Endothelial cell of umbilical vein (primary cell): Measurements from ENCODE around the gene IL36B. TPM values are rescaled to one million over a fixed set of nuclear protein-coding genes. Genes with fewer than 3 reads are reported as not detected.
"Not testable (repeated sequence)": the region's sequence is repeated elsewhere in the genome, so short reads cannot be mapped to it uniquely, and the experiment has no call there.

Experiments used
- BruUV-seq: library from RNA; stranded (reverse); fragments of 400-500 nt; replicated peaks from 2 replicates; lab custom pipeline; 2021; lab: Mats Ljungman, UMichigan
- CTCF ChIA-PET: fragments of 300-600, 350-600 bp; sonication (Branson Sonifier 250); formaldehyde crosslinking; loops from one replicate; lab custom pipeline; 2021; ENCODE audit warnings: antibody characterized with exemption, inconsistent platforms; lab: Charles Lee
- POLR2A ChIA-PET: fragments of 300-600, 350-600 bp; sonication (Branson Sonifier 250); formaldehyde crosslinking; loops from one replicate; lab custom pipeline; 2021; ENCODE audit warnings: antibody characterized with exemption, inconsistent platforms; lab: Charles Lee
- DNase-seq: peaks from one replicate; pipeline ENCODE4 v3.0.0-alpha.2; 2011; ENCODE audit warnings: low read depth, low spot score
- FAIRE-seq: peaks from 2 replicates; lab custom pipeline; 2011; peaks lifted over from hg19 to GRCh38; lab: Jason Lieb, UNC
- H2AFZ ChIP-seq: 2 replicates; pipeline ENCODE4 v1.6.0; 2012; ENCODE audit warnings: low read depth, low read length, control low read depth, inconsistent platforms
- H3K27ac ChIP-seq: 2 replicates; pipeline ENCODE4 v1.5.1; 2011; ENCODE audit warnings: low read depth, mild to moderate bottlenecking, control low read depth, low read length, moderate library complexity; ENCODE audit not compliant: insufficient read depth
- H3K27me3 ChIP-seq, 2 experiments: 2 replicates each; pipeline versions ENCODE4 v1.6.0 to v1.6.1; 2011; ENCODE audit warnings: low read length in 2 of 2, mixed read lengths in 1 of 2; ENCODE audit not compliant: control insufficient read depth in 2 of 2, insufficient read depth in 2 of 2
- H3K36me3 ChIP-seq, 2 experiments: 2 replicates in 1 of 2; 3 replicates in 1 of 2; pipeline ENCODE4 v1.5.1; 2011; ENCODE audit warnings: low read length in 2 of 2, mild to moderate bottlenecking in 1 of 2, moderate library complexity in 1 of 2; ENCODE audit not compliant: control insufficient read depth in 2 of 2, insufficient read depth in 2 of 2; ENCODE audit errors: extremely low read depth in 1 of 2
- H3K4me1 ChIP-seq: 3 replicates; pipeline ENCODE4 v1.5.1; 2011; ENCODE audit warnings: mild to moderate bottlenecking, low read length; ENCODE audit not compliant: control insufficient read depth, insufficient read depth; ENCODE audit errors: extremely low read depth
- H3K4me2 ChIP-seq: 2 replicates; pipeline ENCODE4 v1.6.1; 2011; ENCODE audit warnings: low read length, control low read depth, mixed read lengths; ENCODE audit not compliant: insufficient read depth
- H3K4me3 ChIP-seq, 3 experiments: fragments of 200-600 bp in 1 of 3; sonication (generic), shearing (Covaris generic) in 1 of 3; replicated peaks in 1 of 3; 2 replicates each; pipeline ENCODE4 v1.5.1; 2011 to 2016; ENCODE audit warnings: control low read depth in 3 of 3, low read length in 3 of 3, mild to moderate bottlenecking in 2 of 3, inconsistent platforms in 1 of 3, low read depth in 1 of 3, moderate library complexity in 1 of 3; ENCODE audit not compliant: insufficient read depth in 1 of 3
- H3K79me2 ChIP-seq: 2 replicates; pipeline ENCODE4 v1.6.0; 2012; ENCODE audit warnings: low read length, inconsistent platforms; ENCODE audit not compliant: control insufficient read depth, insufficient read depth
- H3K9ac ChIP-seq: replicated peaks from 2 replicates; pipeline ENCODE3; 2011; ENCODE audit warnings: low read length, control low read depth; ENCODE audit not compliant: insufficient read depth; ENCODE audit errors: extremely low read depth
- H3K9me1 ChIP-seq: replicated peaks from 3 replicates; pipeline ENCODE4 v1.6.0; 2011; ENCODE audit warnings: mild to moderate bottlenecking, low read length; ENCODE audit not compliant: control insufficient read depth, insufficient read depth; ENCODE audit errors: extremely low read depth
- H3K9me3 ChIP-seq: replicated peaks from 2 replicates; pipeline ENCODE4 v1.5.1; 2012; ENCODE audit warnings: low read length, inconsistent platforms; ENCODE audit not compliant: control insufficient read depth, insufficient read depth
- H4K20me1 ChIP-seq: replicated peaks from 2 replicates; pipeline ENCODE3; 2011; ENCODE audit warnings: mild to moderate bottlenecking, low read length; ENCODE audit not compliant: control insufficient read depth, insufficient read depth; ENCODE audit errors: extremely low read depth
- EZH2 ChIP-seq: IDR thresholded peaks from 2 replicates; pipeline ENCODE4 v1.6.1; 2012; ENCODE audit warnings: borderline replicate concordance, low read depth, mild to moderate bottlenecking, moderate library complexity, low read length, inconsistent platforms; ENCODE audit not compliant: severe bottlenecking
- FOS ChIP-seq: IDR thresholded peaks from 2 replicates; pipeline ENCODE4 v1.6.1; 2011; ENCODE audit warnings: mild to moderate bottlenecking, low read length, moderate library complexity, borderline replicate concordance; ENCODE audit not compliant: insufficient read depth
- GATA2 ChIP-seq: IDR thresholded peaks from 2 replicates; pipeline ENCODE4 v1.7.0; 2011; ENCODE audit warnings: low read depth, mild to moderate bottlenecking, moderate library complexity, mixed read lengths, low read length; ENCODE audit not compliant: insufficient read length, insufficient read depth
- JUN ChIP-seq: IDR thresholded peaks from 2 replicates; pipeline ENCODE4 v1.6.1; 2011; ENCODE audit warnings: borderline replicate concordance, low read depth; ENCODE audit not compliant: insufficient read length, insufficient read depth
- MAX ChIP-seq: IDR thresholded peaks from 2 replicates; pipeline ENCODE4 v1.6.1; 2011; ENCODE audit not compliant: insufficient read depth, insufficient read length
- MYC ChIP-seq: IDR thresholded peaks from one replicate; pipeline ENCODE4 v1.6.1; 2011; ENCODE audit warnings: mild to moderate bottlenecking, low read depth, low read length
- POLR2A ChIP-seq: IDR thresholded peaks from 2 replicates; pipeline ENCODE4 v1.6.1; 2012; ENCODE audit warnings: low read depth, mild to moderate bottlenecking, control low read depth, low read length
- POLR2AphosphoS5 ChIP-seq: IDR thresholded peaks from 2 replicates; pipeline ENCODE4 v1.6.1; 2012; ENCODE audit warnings: low read depth, mild to moderate bottlenecking, control low read depth, low read length, moderate library complexity; ENCODE audit not compliant: insufficient read depth
- dilution Hi-C: fragments of 300-500 bp; cut with MboI; formaldehyde crosslinking; loops from one replicate; pipeline ENCODE4 v1.15.0; 2019; ENCODE audit warnings: low sequenced_read_pairs; ENCODE audit not compliant: extremely low pct_ligation_motif_present
- intact Hi-C: fragments of 100-400 bp; cut with micrococcal nuclease; formaldehyde crosslinking; loops from one replicate; pipeline ENCODE4 v1.10.0; 2022
- polyA plus RNA-seq, 4 experiments: library from polyadenylated mRNA; depleted of rRNA in 3 of 4; stranded (reverse) in 3 of 4; unstranded in 1 of 4; fragments of >200 nt; gene quantifications; 2 replicates each; pipeline versions ENCODE4 v1.2.1 to v1.2.3, GENCODE V29; 2011 to 2012; ENCODE audit warnings: missing spikeins in 1 of 4
- total RNA-seq: library from RNA; stranded (reverse); gene quantifications from 2 replicates; pipeline ENCODE4 v1.2.3, GENCODE V29; 2021
- TF ChIP-seq, protein P1 (sequence below), 2 donors: IDR thresholded peaks; 1 replicate in 1 of 2; 2 replicates in 1 of 2; pipeline ENCODE4 v1.5.1; 2011; ENCODE audit warnings: low read length in 2 of 2, mild to moderate bottlenecking in 2 of 2, moderate library complexity in 2 of 2, control low read depth in 1 of 2, inconsistent platforms in 1 of 2, low read depth in 1 of 2; ENCODE audit not compliant: insufficient read depth in 1 of 2; ENCODE audit errors: extremely low read depth in 1 of 2

IL36B gene
- total and polyA plus RNA-seq, 2 donors (not counting 3 experiments of a cell fraction or from before 2014, with no cell fraction given): not detected

DNA sequence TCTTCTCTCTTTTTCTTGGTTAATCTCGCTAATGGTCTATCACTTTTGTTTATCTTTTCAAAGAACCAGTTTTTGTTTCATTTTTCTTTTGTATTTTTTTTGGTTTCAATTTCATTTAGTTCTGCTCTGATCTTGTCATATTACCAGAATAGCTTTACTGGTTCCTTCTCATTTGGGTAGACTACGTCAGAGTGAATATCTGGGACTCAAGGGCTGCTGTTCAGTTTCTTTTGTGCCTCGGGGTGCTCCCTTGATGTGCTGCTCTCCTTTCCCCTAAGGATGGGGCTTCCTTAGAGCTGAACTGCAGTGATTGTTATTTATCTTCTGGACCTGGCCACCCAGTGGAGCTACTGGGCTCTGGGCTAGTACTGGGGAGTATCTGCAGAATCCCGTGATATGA, 45.4 kb upstream of the IL36B start:
- dilution Hi-C loops: no loop called here
- Histone ChIP-seq H3K9me3 (no peaks in the 10 kb centered on the region), H3K27ac (no peak overlapping the region), H3K4me2 (no peak overlapping the region), H2AFZ (no peak overlapping the region), H3K9me1 (no peaks in the 10 kb centered on the region), H3K36me3 (no peaks in the 10 kb centered on the region), H3K27me3 (no peaks in the 10 kb centered on the region), H3K4me1 (no peaks in the 10 kb centered on the region), H3K9ac (no peak overlapping the region), H3K79me2 (no peaks in the 10 kb centered on the region), H3K4me3 (no peak overlapping the region), H4K20me1 (no peaks in the 10 kb centered on the region)
- intact Hi-C loops: no loop called here
- no peak for FAIRE-seq
- no peak for TF ChIP-seq EZH2
- no peak for TF ChIP-seq JUN
- no peak for TF ChIP-seq POLR2A
- TF ChIP-seq FOS: no peak
- no peak for TF ChIP-seq MYC
- TF ChIP-seq POLR2AphosphoS5: no peak
- TF ChIP-seq GATA2: no peak
- TF ChIP-seq, protein P1, sequence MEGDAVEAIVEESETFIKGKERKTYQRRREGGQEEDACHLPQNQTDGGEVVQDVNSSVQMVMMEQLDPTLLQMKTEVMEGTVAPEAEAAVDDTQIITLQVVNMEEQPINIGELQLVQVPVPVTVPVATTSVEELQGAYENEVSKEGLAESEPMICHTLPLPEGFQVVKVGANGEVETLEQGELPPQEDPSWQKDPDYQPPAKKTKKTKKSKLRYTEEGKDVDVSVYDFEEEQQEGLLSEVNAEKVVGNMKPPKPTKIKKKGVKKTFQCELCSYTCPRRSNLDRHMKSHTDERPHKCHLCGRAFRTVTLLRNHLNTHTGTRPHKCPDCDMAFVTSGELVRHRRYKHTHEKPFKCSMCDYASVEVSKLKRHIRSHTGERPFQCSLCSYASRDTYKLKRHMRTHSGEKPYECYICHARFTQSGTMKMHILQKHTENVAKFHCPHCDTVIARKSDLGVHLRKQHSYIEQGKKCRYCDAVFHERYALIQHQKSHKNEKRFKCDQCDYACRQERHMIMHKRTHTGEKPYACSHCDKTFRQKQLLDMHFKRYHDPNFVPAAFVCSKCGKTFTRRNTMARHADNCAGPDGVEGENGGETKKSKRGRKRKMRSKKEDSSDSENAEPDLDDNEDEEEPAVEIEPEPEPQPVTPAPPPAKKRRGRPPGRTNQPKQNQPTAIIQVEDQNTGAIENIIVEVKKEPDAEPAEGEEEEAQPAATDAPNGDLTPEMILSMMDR (IDR thresholded peaks at IDR 0.05; ENCODE audit: extremely low read depth in 1 of 2, insufficient read depth in 1 of 2, low read depth in 1 of 2, low read length in 2 of 2): no peak
- no peak for TF ChIP-seq MAX
- no peak for DNase-seq
- CTCF ChIA-PET: no interaction called here
- BruUV-seq: no TSS peak
- POLR2A ChIA-PET: no interaction called here

GRCh38 chr2:113096842-113097618, 44.4 kb upstream of the IL36B start:
- CTCF ChIA-PET: not testable (repeated sequence)

More at GRCh38 chr2:113096842-113097618, 44.4 kb upstream of the IL36B start:
- POLR2A ChIA-PET, H3K36me3 ChIP-seq, H3K27me3 ChIP-seq, BruUV-seq, H3K9ac ChIP-seq, H2AFZ ChIP-seq, H3K79me2 ChIP-seq, DNase-seq, H3K4me2 ChIP-seq, H3K9me1 ChIP-seq, H4K20me1 ChIP-seq, intact Hi-C loops, dilution Hi-C loops, H3K4me1 ChIP-seq, FAIRE-seq, H3K4me3 ChIP-seq, H3K27ac ChIP-seq, H3K9me3 ChIP-seq: not testable (repeated sequence)
